Astrocyte (in vitro differentiated cells and primary cell): ENCODE measurements around the gene DUSP8. TPM values are rescaled to one million over a fixed set of nuclear protein-coding genes. Genes with fewer than 3 reads are reported as not detected.

ENCODE experiments used
- DNase-seq: peaks from one replicate; pipeline ENCODE4 v3.0.0-alpha.2; 2010; ENCODE audit warnings: low read depth
- FAIRE-seq: peaks from 2 replicates; lab custom pipeline; 2011; peaks lifted over from hg19 to GRCh38; lab: Jason Lieb, UNC
- H2AFZ ChIP-seq: 2 replicates; pipeline ENCODE4 v1.6.0; 2012; ENCODE audit warnings: low read depth, low read length, inconsistent platforms
- H3K27ac ChIP-seq: 2 replicates; pipeline ENCODE4 v1.5.1; 2011; ENCODE audit warnings: low read depth, low read length, inconsistent platforms
- H3K27me3 ChIP-seq: 2 replicates; pipeline ENCODE4 v1.6.0; 2011; ENCODE audit warnings: low read length, inconsistent platforms; ENCODE audit not compliant: insufficient read depth
- H3K36me3 ChIP-seq: 2 replicates; pipeline ENCODE4 v1.5.1; 2011; ENCODE audit warnings: low read length, inconsistent platforms; ENCODE audit not compliant: insufficient read depth
- H3K4me1 ChIP-seq: 2 replicates; pipeline ENCODE4 v1.5.1; 2011; ENCODE audit warnings: low read length, inconsistent platforms; ENCODE audit not compliant: insufficient read depth
- H3K4me2 ChIP-seq: 2 replicates; pipeline ENCODE4 v1.6.0; 2012; ENCODE audit warnings: low read length, inconsistent platforms
- H3K4me3 ChIP-seq: 2 replicates; pipeline ENCODE4 v1.5.1; 2011; ENCODE audit warnings: low read depth, mild to moderate bottlenecking, low read length, inconsistent platforms; ENCODE audit not compliant: insufficient read depth
- H3K79me2 ChIP-seq: 2 replicates; pipeline ENCODE4 v1.6.0; 2012; ENCODE audit warnings: mild to moderate bottlenecking, low read length, inconsistent platforms; ENCODE audit not compliant: insufficient read depth
- H3K9ac ChIP-seq: 2 replicates; pipeline ENCODE4 v1.6.0; 2012; ENCODE audit warnings: mild to moderate bottlenecking, low read length, inconsistent platforms
- H3K9me3 ChIP-seq: 2 replicates; pipeline ENCODE4 v1.5.1; 2012; ENCODE audit warnings: low read depth, mild to moderate bottlenecking, low read length, inconsistent platforms; ENCODE audit not compliant: insufficient read depth
- H4K20me1 ChIP-seq: 2 replicates; pipeline ENCODE4 v1.6.0; 2012; ENCODE audit warnings: low read length, inconsistent platforms; ENCODE audit not compliant: insufficient read depth
- H3K27ac Mint-ChIP-seq: one replicate; pipeline ENCODE4 v1.8.0; 2021; ENCODE audit warnings: mild to moderate bottlenecking, mixed read lengths; ENCODE audit not compliant: unreplicated experiment
- H3K27me3 Mint-ChIP-seq: one replicate; pipeline ENCODE4 v1.8.0; 2021; ENCODE audit warnings: low read depth, mixed read lengths; ENCODE audit not compliant: unreplicated experiment
- H3K36me3 Mint-ChIP-seq: one replicate; pipeline ENCODE4 v1.8.0; 2021; ENCODE audit warnings: low read depth, mixed read lengths; ENCODE audit not compliant: unreplicated experiment
- H3K4me1 Mint-ChIP-seq: one replicate; pipeline ENCODE4 v1.8.0; 2021; ENCODE audit warnings: low read depth, mixed read lengths; ENCODE audit not compliant: unreplicated experiment
- H3K4me3 Mint-ChIP-seq: one replicate; pipeline ENCODE4 v1.8.0; 2021; ENCODE audit warnings: mild to moderate bottlenecking, moderate library complexity, mixed read lengths; ENCODE audit not compliant: unreplicated experiment
- H3K9me3 Mint-ChIP-seq: one replicate; pipeline ENCODE4 v1.8.0; 2021; ENCODE audit warnings: mild to moderate bottlenecking, mixed read lengths; ENCODE audit not compliant: unreplicated experiment
- EZH2 ChIP-seq: IDR thresholded peaks from 2 replicates; pipeline ENCODE4 v1.6.1; 2012; ENCODE audit warnings: mild to moderate bottlenecking, low read length, inconsistent platforms; ENCODE audit not compliant: insufficient read depth
- total RNA-seq: library from RNA; stranded (reverse); gene quantifications from 2 replicates; pipeline ENCODE4 v1.2.1, GENCODE V29; 2021
- TF ChIP-seq, protein P1 (sequence below): IDR thresholded peaks from 2 replicates; pipeline ENCODE4 v1.5.1; 2011; ENCODE audit warnings: low read depth, mild to moderate bottlenecking, inconsistent platforms, low read length, moderate library complexity; ENCODE audit not compliant: insufficient read depth

DUSP8 gene
- total RNA-seq, 1 donor from 2014 or later, result 14.8 TPM

DNA sequence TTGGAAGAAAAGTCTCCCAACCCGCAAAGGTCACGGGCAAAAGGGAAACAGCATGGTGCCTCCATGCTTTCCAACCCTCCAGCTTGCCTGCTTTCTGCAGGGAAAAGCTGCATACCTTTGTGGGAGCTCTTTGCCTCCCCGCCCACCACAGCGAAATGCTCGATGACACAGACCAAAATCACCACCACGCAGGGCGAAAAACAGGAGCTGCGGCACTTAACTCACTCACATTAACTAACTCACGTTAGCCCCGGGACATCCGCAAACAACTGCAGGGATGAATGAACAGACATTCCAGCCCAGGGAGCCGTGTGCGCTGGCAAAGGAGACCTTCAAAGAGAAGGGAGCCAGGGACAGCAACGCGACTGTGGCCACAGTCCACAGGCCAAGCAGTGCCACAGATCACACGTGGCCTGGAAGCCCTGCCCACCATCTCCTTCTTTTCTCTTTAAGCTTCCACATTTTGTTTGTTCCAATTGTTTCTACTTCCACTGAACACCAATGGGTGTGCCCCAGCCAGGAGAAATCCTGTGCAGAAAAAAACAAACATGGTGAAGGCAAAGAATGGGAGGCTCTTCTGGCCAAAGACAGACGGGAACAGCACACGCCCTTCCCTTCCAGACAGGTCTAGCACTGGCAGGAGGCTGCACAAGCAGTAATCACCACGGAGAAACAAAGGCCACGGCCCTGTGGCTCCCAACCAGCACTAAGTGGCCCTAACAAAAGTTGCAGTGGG lies 39.3 kb downstream of the DUSP8 start:
- Histone ChIP-seq H2AFZ (no peak overlapping the region), H3K4me3 (no peak overlapping the region), H4K20me1 (peaks cover 98% of the 10 kb centered on the region), H3K27me3 (peaks cover under 1% of the 10 kb centered on the region), H3K36me3 (no peaks in the 10 kb centered on the region), H3K4me2 (peak overlapping the region; percentile 61), H3K9me3 (no peaks in the 10 kb centered on the region), H3K4me1 (peaks cover 39% of the 10 kb centered on the region), H3K27ac (peak overlapping the region; percentile 37), H3K79me2 (peaks cover 96% of the 10 kb centered on the region), H3K9ac (peak overlapping the region; percentile 31)
- Mint-ChIP-seq H3K27me3 (peaks cover 2% of the 10 kb centered on the region), H3K27ac (peak overlapping the region; percentile 26), H3K9me3 (no peaks in the 10 kb centered on the region), H3K4me3 (no peak overlapping the region), H3K4me1 (peaks cover 16% of the 10 kb centered on the region), H3K36me3 (peaks cover 8% of the 10 kb centered on the region)
- no peak for FAIRE-seq
- TF ChIP-seq EZH2, result no peak
- TF ChIP-seq, protein P1, sequence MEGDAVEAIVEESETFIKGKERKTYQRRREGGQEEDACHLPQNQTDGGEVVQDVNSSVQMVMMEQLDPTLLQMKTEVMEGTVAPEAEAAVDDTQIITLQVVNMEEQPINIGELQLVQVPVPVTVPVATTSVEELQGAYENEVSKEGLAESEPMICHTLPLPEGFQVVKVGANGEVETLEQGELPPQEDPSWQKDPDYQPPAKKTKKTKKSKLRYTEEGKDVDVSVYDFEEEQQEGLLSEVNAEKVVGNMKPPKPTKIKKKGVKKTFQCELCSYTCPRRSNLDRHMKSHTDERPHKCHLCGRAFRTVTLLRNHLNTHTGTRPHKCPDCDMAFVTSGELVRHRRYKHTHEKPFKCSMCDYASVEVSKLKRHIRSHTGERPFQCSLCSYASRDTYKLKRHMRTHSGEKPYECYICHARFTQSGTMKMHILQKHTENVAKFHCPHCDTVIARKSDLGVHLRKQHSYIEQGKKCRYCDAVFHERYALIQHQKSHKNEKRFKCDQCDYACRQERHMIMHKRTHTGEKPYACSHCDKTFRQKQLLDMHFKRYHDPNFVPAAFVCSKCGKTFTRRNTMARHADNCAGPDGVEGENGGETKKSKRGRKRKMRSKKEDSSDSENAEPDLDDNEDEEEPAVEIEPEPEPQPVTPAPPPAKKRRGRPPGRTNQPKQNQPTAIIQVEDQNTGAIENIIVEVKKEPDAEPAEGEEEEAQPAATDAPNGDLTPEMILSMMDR, result no peak
- peak; percentile 79 for DNase-seq

DNA sequence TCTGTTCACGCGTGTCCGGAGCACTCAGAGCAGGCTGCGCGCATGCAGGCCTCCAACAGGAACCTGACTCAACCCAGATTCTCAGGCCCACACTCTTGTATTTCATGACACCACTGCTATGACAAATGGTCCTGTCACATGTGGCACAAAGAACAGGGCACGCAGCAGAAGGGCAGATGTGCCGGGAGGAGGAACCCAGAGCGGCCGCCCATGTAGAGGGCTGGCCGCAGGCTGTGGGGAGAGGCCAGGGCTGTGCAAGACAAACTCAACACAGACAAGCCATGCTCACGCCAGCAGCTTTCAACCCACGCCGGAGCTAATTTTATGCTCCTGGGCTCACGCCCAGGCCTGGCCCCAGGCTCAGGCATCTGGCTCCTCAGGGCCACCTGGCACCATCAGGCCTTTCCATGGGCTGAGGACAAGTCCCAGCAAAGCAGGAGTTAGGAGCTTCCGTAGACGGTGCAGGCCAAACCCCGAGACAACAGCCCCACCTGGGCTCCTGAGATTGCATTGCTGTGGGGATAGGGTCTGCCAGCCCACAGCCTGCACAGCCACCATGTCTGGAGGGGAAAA lies 40.0 kb downstream of the DUSP8 start:
- Mint-ChIP-seq H3K36me3 (peaks cover 8% of the 10 kb centered on the region), H3K27ac (no peak overlapping the region), H3K27me3 (no peaks in the 10 kb centered on the region), H3K9me3 (no peaks in the 10 kb centered on the region), H3K4me1 (peaks cover 16% of the 10 kb centered on the region), H3K4me3 (no peak overlapping the region)
- H3K36me3 ChIP-seq, result no peaks in the 10 kb centered on the region
- TF ChIP-seq EZH2, result no peak
- TF ChIP-seq, protein P1, result no peak
- FAIRE-seq, result no peak
- no peaks in the 10 kb centered on the region for H3K9me3 ChIP-seq
- peaks cover 39% of the 10 kb centered on the region for H3K4me1 ChIP-seq
- H3K27me3 ChIP-seq, result no peaks in the 10 kb centered on the region
- H4K20me1 ChIP-seq, result peaks cover 95% of the 10 kb centered on the region
- peak overlapping the region; percentile 37 for H3K27ac ChIP-seq
- no peak overlapping the region for H3K4me3 ChIP-seq
- H3K4me2 ChIP-seq, result peak overlapping the region; percentile 61
- peak; percentile 73 for DNase-seq
- H2AFZ ChIP-seq, result no peak overlapping the region
- peaks cover 94% of the 10 kb centered on the region for H3K79me2 ChIP-seq
- H3K9ac ChIP-seq, result peak overlapping the region; percentile 47
